ENCODE measurements around the gene HEATR1. TPM values are rescaled to one million over a fixed set of nuclear protein-coding genes. Genes with fewer than 3 reads are reported as not detected.
"Not testable (repeated sequence)": the region's sequence is repeated elsewhere in the genome, so short reads cannot be mapped to it uniquely, and the experiment has no call there.

Gene HEATR1
- total RNA-seq, 1 donor from 2014 or later = 27.4 TPM

DNA sequence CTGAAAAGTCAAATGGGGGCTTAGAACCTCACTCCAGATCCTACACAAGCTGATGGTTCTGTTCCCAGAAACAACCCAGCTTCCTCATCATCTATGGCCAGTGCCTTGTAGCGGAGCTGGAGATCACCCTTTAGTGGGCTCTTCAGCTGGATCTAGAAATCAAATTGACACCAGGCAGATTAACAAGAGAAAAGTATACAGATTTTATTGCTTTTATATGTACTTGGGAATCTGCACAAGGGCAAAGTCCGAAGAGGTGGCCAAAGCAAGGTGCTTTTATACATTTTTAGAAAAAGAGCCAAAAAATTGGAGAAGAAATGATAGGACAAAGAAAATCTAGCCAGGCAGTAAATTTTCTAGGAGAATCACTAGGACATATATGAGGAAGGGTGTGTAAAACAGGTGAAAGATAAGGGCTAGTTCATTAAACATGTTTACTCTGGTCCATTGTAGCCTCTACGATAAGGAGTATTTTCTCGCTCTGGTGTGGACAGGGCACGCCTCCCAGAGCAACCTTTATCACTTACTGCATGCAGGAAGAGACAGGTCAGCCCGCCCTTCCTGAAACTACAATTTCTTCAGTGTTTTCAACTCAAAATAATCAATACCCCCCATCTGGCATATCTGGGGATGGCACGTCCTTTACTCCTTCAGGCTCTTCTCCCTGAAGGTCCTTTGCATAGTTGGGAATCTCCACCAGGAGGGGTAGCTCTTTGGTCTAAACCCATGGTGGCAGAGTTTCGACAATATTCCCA, 94.5 kb downstream of the HEATR1 start:
- TF ChIP-seq, protein P1, sequence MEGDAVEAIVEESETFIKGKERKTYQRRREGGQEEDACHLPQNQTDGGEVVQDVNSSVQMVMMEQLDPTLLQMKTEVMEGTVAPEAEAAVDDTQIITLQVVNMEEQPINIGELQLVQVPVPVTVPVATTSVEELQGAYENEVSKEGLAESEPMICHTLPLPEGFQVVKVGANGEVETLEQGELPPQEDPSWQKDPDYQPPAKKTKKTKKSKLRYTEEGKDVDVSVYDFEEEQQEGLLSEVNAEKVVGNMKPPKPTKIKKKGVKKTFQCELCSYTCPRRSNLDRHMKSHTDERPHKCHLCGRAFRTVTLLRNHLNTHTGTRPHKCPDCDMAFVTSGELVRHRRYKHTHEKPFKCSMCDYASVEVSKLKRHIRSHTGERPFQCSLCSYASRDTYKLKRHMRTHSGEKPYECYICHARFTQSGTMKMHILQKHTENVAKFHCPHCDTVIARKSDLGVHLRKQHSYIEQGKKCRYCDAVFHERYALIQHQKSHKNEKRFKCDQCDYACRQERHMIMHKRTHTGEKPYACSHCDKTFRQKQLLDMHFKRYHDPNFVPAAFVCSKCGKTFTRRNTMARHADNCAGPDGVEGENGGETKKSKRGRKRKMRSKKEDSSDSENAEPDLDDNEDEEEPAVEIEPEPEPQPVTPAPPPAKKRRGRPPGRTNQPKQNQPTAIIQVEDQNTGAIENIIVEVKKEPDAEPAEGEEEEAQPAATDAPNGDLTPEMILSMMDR (IDR thresholded peaks at IDR 0.05; ENCODE audit: insufficient read depth, low read length, poor library complexity, severe bottlenecking) = no peak
- H3K4me3 ChIP-seq (ENCODE audit: low read depth, low read length) = no peak overlapping the region
- H3K27me3 ChIP-seq (ENCODE audit: control insufficient read depth, insufficient read depth, low read length) = no peaks in the 10 kb centered on the region
- H3K36me3 ChIP-seq (ENCODE audit: control insufficient read depth, insufficient read depth, low read length) = no peaks in the 10 kb centered on the region
- DNase-seq (ENCODE audit: low read depth) = no peak

- no peak for DNase-seq (ENCODE audit: low read depth)
- H3K36me3 ChIP-seq (ENCODE audit: control insufficient read depth, insufficient read depth, low read length) = no peaks in the 10 kb centered on the region
- H3K4me3 ChIP-seq (ENCODE audit: low read depth, low read length) = no peak overlapping the region
- TF ChIP-seq, protein P1 (IDR thresholded peaks at IDR 0.05; ENCODE audit: insufficient read depth, low read length, poor library complexity, severe bottlenecking) = no peak
- no peaks in the 10 kb centered on the region for H3K27me3 ChIP-seq (ENCODE audit: control insufficient read depth, insufficient read depth, low read length)
Observed at GRCh38 chr1:236509203-236509602, 95.1 kb downstream of the HEATR1 start.

DNA sequence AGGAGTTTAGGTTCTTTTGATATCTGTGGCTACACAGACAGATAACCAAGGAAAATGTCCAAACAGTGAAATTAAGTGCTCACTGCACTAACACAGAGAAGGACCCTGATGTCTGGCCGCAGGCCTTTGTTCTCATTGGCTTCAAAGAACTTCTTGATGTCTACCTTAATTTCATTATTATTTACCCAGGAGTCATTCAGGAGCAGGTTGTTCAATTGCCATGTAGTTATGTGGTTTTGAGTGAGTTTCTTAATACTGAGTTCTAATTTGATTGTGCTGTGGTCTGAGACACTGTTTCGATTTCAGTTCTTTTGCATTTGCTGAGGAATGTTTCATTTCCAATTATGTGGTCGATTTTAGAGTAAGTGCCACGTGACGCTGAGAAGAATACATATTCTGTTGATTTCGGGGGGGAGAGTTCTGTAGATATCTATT, 95.7 kb downstream of the HEATR1 start:
- H3K36me3 ChIP-seq (ENCODE audit: control insufficient read depth, insufficient read depth, low read length) = no peaks in the 10 kb centered on the region
- DNase-seq (ENCODE audit: low read depth) = no peak
- no peak overlapping the region for H3K4me3 ChIP-seq (ENCODE audit: low read depth, low read length)
- H3K27me3 ChIP-seq (ENCODE audit: control insufficient read depth, insufficient read depth, low read length) = no peaks in the 10 kb centered on the region
- TF ChIP-seq, protein P1 (IDR thresholded peaks at IDR 0.05; ENCODE audit: insufficient read depth, low read length, poor library complexity, severe bottlenecking) = no peak

- DNase-seq (ENCODE audit: low read depth) = no peak
Observed at GRCh38 chr1:236507022-236507700, 97.2 kb downstream of the HEATR1 start.

DNA sequence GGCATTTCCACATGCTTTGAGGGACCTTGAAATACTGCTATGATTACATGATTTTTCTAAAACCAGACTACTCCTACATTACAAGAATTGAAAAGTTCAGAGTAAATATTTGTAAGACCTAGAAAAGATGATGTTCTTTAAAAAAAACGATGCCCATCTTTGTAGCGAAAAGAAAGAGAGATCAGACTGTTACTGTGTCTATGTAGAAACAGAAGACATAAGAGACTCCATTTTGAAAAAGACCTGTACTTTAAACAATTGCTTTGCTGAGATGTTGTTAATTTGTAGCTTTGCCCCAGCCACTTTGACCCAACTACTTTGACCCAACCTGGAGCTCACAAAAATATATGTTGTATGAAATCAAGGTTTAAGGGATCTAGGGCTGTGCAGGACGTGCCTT, 100.0 kb downstream of the HEATR1 start:
- not testable (repeated sequence) for H3K36me3 ChIP-seq (ENCODE audit: control insufficient read depth, insufficient read depth, low read length); H3K27me3 ChIP-seq (ENCODE audit: control insufficient read depth, insufficient read depth, low read length); DNase-seq (ENCODE audit: low read depth); H3K4me3 ChIP-seq (ENCODE audit: low read depth, low read length)

More at GRCh38 chr1:236507022-236507700, 97.2 kb downstream of the HEATR1 start:
- no peaks in the 10 kb centered on the region for H3K36me3 ChIP-seq (ENCODE audit: control insufficient read depth, insufficient read depth, low read length)
- no peak overlapping the region for H3K4me3 ChIP-seq (ENCODE audit: low read depth, low read length)
- TF ChIP-seq, protein P1 (IDR thresholded peaks at IDR 0.05; ENCODE audit: insufficient read depth, low read length, poor library complexity, severe bottlenecking) = no peak
- H3K27me3 ChIP-seq (ENCODE audit: control insufficient read depth, insufficient read depth, low read length) = no peaks in the 10 kb centered on the region

- peak overlapping the region; percentile 12 for H3K4me3 ChIP-seq (ENCODE audit: low read depth, low read length)
- H3K27me3 ChIP-seq (ENCODE audit: control insufficient read depth, insufficient read depth, low read length) = no peaks in the 10 kb centered on the region
- peak; percentile 50 for DNase-seq (ENCODE audit: low read depth)
- no peaks in the 10 kb centered on the region for H3K36me3 ChIP-seq (ENCODE audit: control insufficient read depth, insufficient read depth, low read length)
- TF ChIP-seq, protein P1 (IDR thresholded peaks at IDR 0.05; ENCODE audit: insufficient read depth, low read length, poor library complexity, severe bottlenecking) = no peak
Observed at GRCh38 chr1:236502972-236503639, 101.2 kb downstream of the HEATR1 start.
